ENCODE data around the gene PTPN3. TPM values are rescaled to one million over a fixed set of nuclear protein-coding genes. Genes with fewer than 3 reads are reported as not detected.

The PTPN3 gene
- total RNA-seq, 2 experiments from 2014 or later, result 0.58 to 1.3 TPM

GRCh38 chr9:109454601-109455155 is 43.4 kb downstream of the PTPN3 start:
- Mint-ChIP-seq H3K36me3 (ENCODE audit: low read depth) (no peaks in the 10 kb centered on the region), H3K9me3 (no peaks in the 10 kb centered on the region), H3K4me1 (ENCODE audit: low read depth) (no peaks in the 10 kb centered on the region), H3K27me3 (peaks cover 7% of the 10 kb centered on the region), H3K27ac (no peak overlapping the region), H3K4me3 (no peak overlapping the region)
- no peak for DNase-seq
- TF ChIP-seq CTCF (IDR thresholded peaks at IDR 0.05), result no peak
- ChIA-PET POLR2A (no interaction called here), CTCF (interaction anchor here (1.4 to 1.6 kb wide), 2 partner anchors 11 to 14 kb away, joined by 3 to 6 read pairs; no protein-coding TSS in a partner anchor)
- intact Hi-C loops (cut with micrococcal nuclease), result no loop called here
- no peak for ATAC-seq

- ChIA-PET POLR2A (no interaction called here), CTCF (interaction anchor here (1.6 kb wide), 1 partner anchor 13 kb away, joined by 6 read pairs; no protein-coding TSS in a partner anchor)
- no peak overlapping the region for H3K4me3 Mint-ChIP-seq
- H3K27ac Mint-ChIP-seq, result no peak overlapping the region
- H3K4me1 Mint-ChIP-seq (ENCODE audit: low read depth), result no peaks in the 10 kb centered on the region
- ATAC-seq (no peak), DNase-seq (no peak)
- TF ChIP-seq CTCF (IDR thresholded peaks at IDR 0.05), result no peak
- intact Hi-C loops (cut with micrococcal nuclease), result no loop called here
- H3K27me3 Mint-ChIP-seq, result peaks cover 7% of the 10 kb centered on the region
- no peaks in the 10 kb centered on the region for H3K36me3 Mint-ChIP-seq (ENCODE audit: low read depth)
- H3K9me3 Mint-ChIP-seq, result no peaks in the 10 kb centered on the region
Observed at GRCh38 chr9:109454041-109454440, 44.1 kb downstream of the PTPN3 start.

- DNase-seq (no peak), ATAC-seq (no peak)
- ChIA-PET POLR2A (no interaction called here), CTCF (interaction anchor here (1.6 kb wide), 1 partner anchor 12 kb away, joined by 6 read pairs; no protein-coding TSS in a partner anchor)
- H3K4me1 Mint-ChIP-seq (ENCODE audit: low read depth), result peaks cover 1% of the 10 kb centered on the region
- no peak for TF ChIP-seq CTCF (IDR thresholded peaks at IDR 0.05)
- H3K9me3 Mint-ChIP-seq, result no peaks in the 10 kb centered on the region
- no peak overlapping the region for H3K27ac Mint-ChIP-seq
- H3K4me3 Mint-ChIP-seq, result no peak overlapping the region
- H3K27me3 Mint-ChIP-seq, result peaks cover 7% of the 10 kb centered on the region
- H3K36me3 Mint-ChIP-seq (ENCODE audit: low read depth), result no peaks in the 10 kb centered on the region
- intact Hi-C loops (cut with micrococcal nuclease), result no loop called here
Observed at GRCh38 chr9:109453210-109453842, 44.8 kb downstream of the PTPN3 start.

GRCh38 chr9:109452761-109453160 is 45.3 kb downstream of the PTPN3 start:
- ATAC-seq (no peak), DNase-seq (no peak)
- Mint-ChIP-seq H3K9me3 (no peaks in the 10 kb centered on the region), H3K4me3 (no peak overlapping the region), H3K4me1 (ENCODE audit: low read depth) (peaks cover 7% of the 10 kb centered on the region), H3K36me3 (ENCODE audit: low read depth) (no peaks in the 10 kb centered on the region), H3K27ac (no peak overlapping the region), H3K27me3 (peaks cover 7% of the 10 kb centered on the region)
- TF ChIP-seq CTCF (IDR thresholded peaks at IDR 0.05), result no peak
- ChIA-PET POLR2A (no interaction called here), CTCF (no interaction called here)
- intact Hi-C loops (cut with micrococcal nuclease), result no loop called here

- Mint-ChIP-seq H3K27me3 (peaks cover 7% of the 10 kb centered on the region), H3K36me3 (ENCODE audit: low read depth) (no peaks in the 10 kb centered on the region), H3K4me1 (ENCODE audit: low read depth) (peaks cover 18% of the 10 kb centered on the region), H3K4me3 (no peak overlapping the region), H3K9me3 (no peaks in the 10 kb centered on the region), H3K27ac (no peak overlapping the region)
- intact Hi-C loops (cut with micrococcal nuclease), result no loop called here
- ATAC-seq (no peak), DNase-seq (no peak)
- TF ChIP-seq CTCF (IDR thresholded peaks at IDR 0.05), result no peak
- POLR2A ChIA-PET, result no interaction called here
- CTCF ChIA-PET, result interaction anchor here (1.1 to 5.5 kb wide), 4 partner anchors 11 to 51 kb away, joined by 3 to 33 read pairs (median 4); no protein-coding TSS in a partner anchor
Observed at GRCh38 chr9:109451311-109452025, 46.6 kb downstream of the PTPN3 start.
